Bronchial epithelial cell (primary cell): ENCODE measurements around the gene FAM43B. TPM values are rescaled to one million over a fixed set of nuclear protein-coding genes. Genes with fewer than 3 reads are reported as not detected.

ENCODE experiments used
- DNase-seq: peaks from one replicate; pipeline ENCODE4 v3.0.0-alpha.2; 2010; ENCODE audit warnings: low read depth
- FAIRE-seq: peaks from 2 replicates; lab custom pipeline; 2011; peaks lifted over from hg19 to GRCh38; lab: Jason Lieb, UNC
- H3K27me3 ChIP-seq: 2 replicates; pipeline ENCODE4 v1.5.1; 2011; ENCODE audit warnings: low read length; ENCODE audit not compliant: control insufficient read depth, insufficient read depth
- H3K36me3 ChIP-seq: 2 replicates; pipeline ENCODE4 v1.5.1; 2011; ENCODE audit warnings: low read length; ENCODE audit not compliant: control insufficient read depth, insufficient read depth
- H3K4me3 ChIP-seq: 2 replicates; pipeline ENCODE4 v1.5.1; 2011; ENCODE audit warnings: mild to moderate bottlenecking, low read depth, low read length, control low read depth
- CTCF ChIP-seq: IDR thresholded peaks from 2 replicates; pipeline ENCODE4 v1.5.1; 2011; ENCODE audit warnings: mild to moderate bottlenecking, moderate library complexity, low read length, control low read depth, inconsistent platforms; ENCODE audit not compliant: insufficient read depth, severe bottlenecking
- total RNA-seq: library from RNA; depleted of rRNA; stranded (reverse); fragments of >200 nt; gene quantifications from 2 replicates; pipeline ENCODE4 v1.2.1, GENCODE V29; 2014

FAM43B gene
- total RNA-seq, 1 donor from 2014 or later = not detected

GRCh38 chr1:20569523-20570098, 17.2 kb downstream of the FAM43B start:
- Histone ChIP-seq H3K36me3 (no peaks in the 10 kb centered on the region), H3K27me3 (peaks cover 3% of the 10 kb centered on the region), H3K4me3 (no peak overlapping the region)
- DNase-seq (no peak), FAIRE-seq (no peak)
- no peak for TF ChIP-seq CTCF

- Histone ChIP-seq H3K36me3 (no peaks in the 10 kb centered on the region), H3K4me3 (no peak overlapping the region), H3K27me3 (peaks cover 4% of the 10 kb centered on the region)
- FAIRE-seq (peak; percentile 50), DNase-seq (no peak)
- no peak for TF ChIP-seq CTCF
Measured at GRCh38 chr1:20571427-20571826, 19.1 kb downstream of the FAM43B start.

GRCh38 chr1:20573987-20574386, 21.6 kb downstream of the FAM43B start:
- H3K36me3 ChIP-seq = no peaks in the 10 kb centered on the region
- FAIRE-seq = no peak
- TF ChIP-seq CTCF = no peak
- H3K27me3 ChIP-seq = peaks cover 4% of the 10 kb centered on the region
- no peak overlapping the region for H3K4me3 ChIP-seq
- DNase-seq = no peak

DNA sequence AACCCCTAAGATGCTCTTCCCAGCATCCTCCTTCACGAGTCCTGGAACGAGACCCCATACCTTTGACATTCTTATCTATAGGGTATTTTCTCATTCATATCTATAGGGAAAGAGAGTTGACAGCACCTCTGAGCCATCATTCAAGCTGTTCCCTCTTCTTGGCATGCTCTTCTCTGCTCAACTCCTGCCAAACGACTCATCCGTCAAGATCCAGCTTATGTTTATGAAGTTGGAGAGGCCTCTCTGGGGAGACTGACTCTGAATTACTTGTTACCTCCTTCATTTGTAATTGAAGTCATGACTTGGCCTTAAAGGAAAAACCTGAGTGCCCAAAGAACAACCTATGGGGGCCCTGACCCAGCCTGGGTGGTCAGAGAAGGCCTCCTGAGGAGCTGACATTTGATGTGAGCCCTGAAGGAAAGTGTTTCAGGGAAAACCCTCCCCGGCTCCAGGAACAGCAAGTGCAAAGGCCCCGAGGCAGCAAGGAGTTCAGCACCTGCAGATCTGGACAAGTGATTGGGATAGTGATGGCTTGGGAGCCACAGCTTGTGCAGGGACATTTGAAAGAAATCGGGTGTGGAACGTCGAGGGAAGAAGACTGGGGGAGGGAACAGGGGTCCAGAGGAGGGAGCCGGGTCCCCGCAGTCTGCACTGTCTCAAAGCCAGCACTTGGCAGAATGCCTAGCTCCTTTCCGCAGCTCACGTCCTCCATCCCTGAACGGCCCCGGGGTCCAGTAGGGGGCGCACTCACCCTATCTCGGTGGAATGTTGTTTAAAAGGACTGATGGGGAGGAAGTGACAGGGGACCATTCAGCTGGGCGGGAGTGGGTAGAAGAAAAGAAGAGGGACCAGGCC, 22.5 kb downstream of the FAM43B start:
- peak; percentile 55 for DNase-seq
- no peaks in the 10 kb centered on the region for H3K36me3 ChIP-seq
- no peak overlapping the region for H3K4me3 ChIP-seq
- H3K27me3 ChIP-seq = peaks cover 4% of the 10 kb centered on the region
- peak; percentile 72 for TF ChIP-seq CTCF
- FAIRE-seq = no peak

GRCh38 chr1:20575541-20576336, 23.4 kb downstream of the FAM43B start:
- FAIRE-seq = no peak

More at GRCh38 chr1:20575541-20576336, 23.4 kb downstream of the FAM43B start:
- H3K36me3 ChIP-seq = no peaks in the 10 kb centered on the region
- H3K27me3 ChIP-seq = peaks cover 4% of the 10 kb centered on the region
- H3K4me3 ChIP-seq = no peak overlapping the region
- no peak for TF ChIP-seq CTCF
- DNase-seq = no peak
